Fibroblast of the aortic adventitia (primary cell): ENCODE measurements around the gene RASAL2. TPM values are rescaled to one million over a fixed set of nuclear protein-coding genes. Genes with fewer than 3 reads are reported as not detected.

Experiments
- DNase-seq: peaks from one replicate; pipeline ENCODE4 v3.0.0-alpha.2; 2010; ENCODE audit warnings: low read depth
- H3K4me3 ChIP-seq: 2 replicates; pipeline ENCODE4 v1.5.1; 2011; ENCODE audit warnings: low read depth, mild to moderate bottlenecking, control low read depth, low read length, moderate library complexity
- CTCF ChIP-seq: IDR thresholded peaks from 2 replicates; pipeline ENCODE4 v1.5.1; 2011; ENCODE audit warnings: mild to moderate bottlenecking, low read length, control low read depth, inconsistent platforms; ENCODE audit not compliant: insufficient read depth
- total RNA-seq: library from RNA; depleted of rRNA; stranded (reverse); fragments of >200 nt; gene quantifications from 2 replicates; pipeline ENCODE4 v1.2.3, GENCODE V29; 2012; ENCODE audit warnings: low replicate concordance

The RASAL2 gene
- total RNA-seq, 1 donor = 30.5 TPM

DNA sequence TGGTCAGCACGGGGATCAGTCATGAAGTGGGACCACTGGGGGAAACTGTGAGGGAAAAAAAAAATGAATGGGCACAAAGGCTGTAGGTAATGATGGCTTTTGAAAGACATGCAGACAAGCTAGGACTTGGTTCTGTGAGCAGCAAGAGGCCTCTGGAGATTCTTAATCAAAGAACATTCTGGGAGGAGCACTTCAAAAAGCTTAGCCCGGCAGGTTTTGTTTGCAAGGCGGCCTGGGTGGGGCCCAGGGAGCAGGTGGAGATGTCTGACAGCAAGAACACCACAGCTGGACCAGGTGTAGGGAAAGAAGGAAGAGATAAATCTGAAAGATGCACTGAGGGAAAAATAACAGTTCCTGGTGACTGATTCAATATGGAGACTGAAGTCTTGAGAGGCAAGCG is 425.0 kb downstream of the RASAL2 start:
- no peak for DNase-seq
- no peak for TF ChIP-seq CTCF
- H3K4me3 ChIP-seq = no peak overlapping the region

- no peak overlapping the region for H3K4me3 ChIP-seq
- DNase-seq = no peak
- no peak for TF ChIP-seq CTCF
Observed at GRCh38 chr1:178520803-178521202, 426.9 kb downstream of the RASAL2 start.

GRCh38 chr1:178521241-178521640 is 427.3 kb downstream of the RASAL2 start:
- no peak for DNase-seq
- H3K4me3 ChIP-seq = no peak overlapping the region
- TF ChIP-seq CTCF = no peak

GRCh38 chr1:178527117-178527516 is 433.2 kb downstream of the RASAL2 start:
- TF ChIP-seq CTCF = no peak

GRCh38 chr1:178528228-178528952 is 434.5 kb downstream of the RASAL2 start:
- TF ChIP-seq CTCF = no peak
- DNase-seq = no peak
- H3K4me3 ChIP-seq = no peak overlapping the region

More at GRCh38 chr1:178527117-178527516, 433.2 kb downstream of the RASAL2 start:
- no peak for DNase-seq
- no peak overlapping the region for H3K4me3 ChIP-seq

GRCh38 chr1:178528953-178529335 is 435.0 kb downstream of the RASAL2 start:
- TF ChIP-seq CTCF = no peak
- no peak overlapping the region for H3K4me3 ChIP-seq
- DNase-seq = no peak
